ENCODE results near the gene LRP5.
A peak's percentile ranks its signal among the peaks of the same experiment; 100 is the strongest.
"Not testable (repeated sequence)": the region's sequence is repeated elsewhere in the genome, so short reads cannot be mapped to it uniquely, and the experiment has no call there.

LRP5 gene

GRCh38 chr11:68386331-68386978 lies 74.1 kb downstream of the LRP5 start:
- Histone ChIP-seq H3K4me1 (ENCODE audit: control insufficient read depth in 1 of 2, insufficient read depth in 2 of 2, low read length in 2 of 2) (peaks cover 10 to 12% of the 10 kb centered on the region in 2 donors), H3K27me3 (ENCODE audit: control insufficient read depth in 1 of 2, insufficient read depth in 2 of 2, low read length in 2 of 2) (no peaks in the 10 kb centered on the region), H3K27ac (ENCODE audit: low read depth, low read length) (no peak overlapping the region), H3K9me3 (ENCODE audit: control insufficient read depth in 1 of 2, low read length in 2 of 2) (no peaks in the 10 kb centered on the region), H3K36me3 (ENCODE audit: control insufficient read depth in 1 of 2, insufficient read depth in 2 of 2, low read length in 2 of 2) (peaks cover 10 to 57% of the 10 kb centered on the region in 2 donors), H3K4me3 (ENCODE audit: low read depth in 1 of 2, low read length in 2 of 2) (no peak overlapping the region), H3K9ac (ENCODE audit: low read depth in 1 of 2, low read length in 2 of 2) (no peak overlapping the region)

- H3K4me3 ChIP-seq (ENCODE audit: low read depth in 1 of 2, low read length in 2 of 2), result no peak overlapping the region
- no peak overlapping the region for H3K9ac ChIP-seq (ENCODE audit: low read depth in 1 of 2, low read length in 2 of 2)
- H3K4me1 ChIP-seq (ENCODE audit: control insufficient read depth in 1 of 2, insufficient read depth in 2 of 2, low read length in 2 of 2), result peaks cover 0 to 6% of the 10 kb centered on the region in 2 donors
- H3K27me3 ChIP-seq (ENCODE audit: control insufficient read depth in 1 of 2, insufficient read depth in 2 of 2, low read length in 2 of 2), result no peaks in the 10 kb centered on the region
- H3K36me3 ChIP-seq (ENCODE audit: control insufficient read depth in 1 of 2, insufficient read depth in 2 of 2, low read length in 2 of 2), result peaks cover 11 to 68% of the 10 kb centered on the region in 2 donors
- H3K9me3 ChIP-seq (ENCODE audit: control insufficient read depth in 1 of 2, low read length in 2 of 2), result no peaks in the 10 kb centered on the region
- H3K27ac ChIP-seq (ENCODE audit: low read depth, low read length), result no peak overlapping the region
Observed at GRCh38 chr11:68387840-68388239, 75.4 kb downstream of the LRP5 start.

- H3K27ac ChIP-seq (ENCODE audit: low read depth, low read length), result no peak overlapping the region
- no peaks in the 10 kb centered on the region for H3K27me3 ChIP-seq (ENCODE audit: control insufficient read depth in 1 of 2, insufficient read depth in 2 of 2, low read length in 2 of 2)
- H3K9ac ChIP-seq (ENCODE audit: low read depth in 1 of 2, low read length in 2 of 2), result no peak overlapping the region
- peaks cover 0 to 5% of the 10 kb centered on the region in 2 donors for H3K4me1 ChIP-seq (ENCODE audit: control insufficient read depth in 1 of 2, insufficient read depth in 2 of 2, low read length in 2 of 2)
- H3K4me3 ChIP-seq (ENCODE audit: low read depth in 1 of 2, low read length in 2 of 2), result no peak overlapping the region
- H3K9me3 ChIP-seq (ENCODE audit: control insufficient read depth in 1 of 2, low read length in 2 of 2), result no peaks in the 10 kb centered on the region
- peaks cover 11 to 70% of the 10 kb centered on the region in 2 donors for H3K36me3 ChIP-seq (ENCODE audit: control insufficient read depth in 1 of 2, insufficient read depth in 2 of 2, low read length in 2 of 2)
Observed at GRCh38 chr11:68388595-68389198, 76.3 kb downstream of the LRP5 start.

- H3K27me3 ChIP-seq (ENCODE audit: control insufficient read depth in 1 of 2, insufficient read depth in 2 of 2, low read length in 2 of 2), result no peaks in the 10 kb centered on the region
- H3K9me3 ChIP-seq (ENCODE audit: control insufficient read depth in 1 of 2, low read length in 2 of 2), result no peaks in the 10 kb centered on the region
- H3K4me1 ChIP-seq (ENCODE audit: control insufficient read depth in 1 of 2, insufficient read depth in 2 of 2, low read length in 2 of 2), result no peaks in the 10 kb centered on the region
- H3K27ac ChIP-seq (ENCODE audit: low read depth, low read length), result no peak overlapping the region
- H3K9ac ChIP-seq (ENCODE audit: low read depth in 1 of 2, low read length in 2 of 2), result no peak overlapping the region
- no peak overlapping the region for H3K4me3 ChIP-seq (ENCODE audit: low read depth in 1 of 2, low read length in 2 of 2)
- H3K36me3 ChIP-seq (ENCODE audit: control insufficient read depth in 1 of 2, insufficient read depth in 2 of 2, low read length in 2 of 2), result peaks cover 16 to 70% of the 10 kb centered on the region in 2 donors
Observed at GRCh38 chr11:68390315-68390714, 77.9 kb downstream of the LRP5 start.

GRCh38 chr11:68392822-68393221 lies 80.4 kb downstream of the LRP5 start:
- Histone ChIP-seq H3K4me1 (ENCODE audit: control insufficient read depth in 1 of 2, insufficient read depth in 2 of 2, low read length in 2 of 2) (no peaks in the 10 kb centered on the region), H3K9me3 (ENCODE audit: control insufficient read depth in 1 of 2, low read length in 2 of 2) (no peaks in the 10 kb centered on the region), H3K27ac (ENCODE audit: low read depth, low read length) (no peak overlapping the region), H3K36me3 (ENCODE audit: control insufficient read depth in 1 of 2, insufficient read depth in 2 of 2, low read length in 2 of 2) (peaks cover 19 to 71% of the 10 kb centered on the region in 2 donors), H3K27me3 (ENCODE audit: control insufficient read depth in 1 of 2, insufficient read depth in 2 of 2, low read length in 2 of 2) (no peaks in the 10 kb centered on the region), H3K9ac (ENCODE audit: low read depth in 1 of 2, low read length in 2 of 2) (no peak overlapping the region), H3K4me3 (ENCODE audit: low read depth in 1 of 2, low read length in 2 of 2) (no peak overlapping the region)

GRCh38 chr11:68396516-68396915 lies 84.1 kb downstream of the LRP5 start:
- Histone ChIP-seq H3K9me3 (ENCODE audit: control insufficient read depth in 1 of 2, low read length in 2 of 2) (no peaks in the 10 kb centered on the region), H3K36me3 (ENCODE audit: control insufficient read depth in 1 of 2, insufficient read depth in 2 of 2, low read length in 2 of 2) (peaks cover 8 to 39% of the 10 kb centered on the region in 2 donors), H3K9ac (ENCODE audit: low read depth in 1 of 2, low read length in 2 of 2) (no peak overlapping the region), H3K4me1 (ENCODE audit: control insufficient read depth in 1 of 2, insufficient read depth in 2 of 2, low read length in 2 of 2) (peaks cover 22% of the 10 kb centered on the region in 2 donors), H3K27me3 (ENCODE audit: control insufficient read depth in 1 of 2, insufficient read depth in 2 of 2, low read length in 2 of 2) (no peaks in the 10 kb centered on the region), H3K4me3 (ENCODE audit: low read depth in 1 of 2, low read length in 2 of 2) (no peak overlapping the region), H3K27ac (ENCODE audit: low read depth, low read length) (no peak overlapping the region)

GRCh38 chr11:68397256-68397655 lies 84.9 kb downstream of the LRP5 start:
- H3K4me3 ChIP-seq (ENCODE audit: low read depth in 1 of 2, low read length in 2 of 2), result no peak overlapping the region
- H3K36me3 ChIP-seq (ENCODE audit: control insufficient read depth in 1 of 2, insufficient read depth in 2 of 2, low read length in 2 of 2), result peaks cover 12 to 41% of the 10 kb centered on the region in 2 donors
- peaks cover 23 to 25% of the 10 kb centered on the region in 2 donors for H3K4me1 ChIP-seq (ENCODE audit: control insufficient read depth in 1 of 2, insufficient read depth in 2 of 2, low read length in 2 of 2)
- no peaks in the 10 kb centered on the region for H3K9me3 ChIP-seq (ENCODE audit: control insufficient read depth in 1 of 2, low read length in 2 of 2)
- H3K27me3 ChIP-seq (ENCODE audit: control insufficient read depth in 1 of 2, insufficient read depth in 2 of 2, low read length in 2 of 2), result no peaks in the 10 kb centered on the region
- H3K9ac ChIP-seq (ENCODE audit: low read depth in 1 of 2, low read length in 2 of 2), result no peak overlapping the region
- H3K27ac ChIP-seq (ENCODE audit: low read depth, low read length), result no peak overlapping the region

- no peak overlapping the region for H3K9ac ChIP-seq (ENCODE audit: low read depth in 1 of 2, low read length in 2 of 2)
Observed at GRCh38 chr11:68398995-68399851, 86.8 kb downstream of the LRP5 start.

GRCh38 chr11:68399916-68400315 lies 87.5 kb downstream of the LRP5 start:
- no peak overlapping the region for H3K4me3 ChIP-seq (ENCODE audit: low read depth in 1 of 2, low read length in 2 of 2)
- peak overlapping the region; percentile 58 for H3K27ac ChIP-seq (ENCODE audit: low read depth, low read length)
- H3K4me1 ChIP-seq (ENCODE audit: control insufficient read depth in 1 of 2, insufficient read depth in 2 of 2, low read length in 2 of 2), result peaks cover 23 to 25% of the 10 kb centered on the region in 2 donors
- no peaks in the 10 kb centered on the region for H3K9me3 ChIP-seq (ENCODE audit: control insufficient read depth in 1 of 2, low read length in 2 of 2)
- peaks cover 14 to 47% of the 10 kb centered on the region in 2 donors for H3K36me3 ChIP-seq (ENCODE audit: control insufficient read depth in 1 of 2, insufficient read depth in 2 of 2, low read length in 2 of 2)
- no peaks in the 10 kb centered on the region for H3K27me3 ChIP-seq (ENCODE audit: control insufficient read depth in 1 of 2, insufficient read depth in 2 of 2, low read length in 2 of 2)
- no peak overlapping the region for H3K9ac ChIP-seq (ENCODE audit: low read depth in 1 of 2, low read length in 2 of 2)

More at GRCh38 chr11:68398995-68399851, 86.8 kb downstream of the LRP5 start:
- Histone ChIP-seq H3K4me1 (ENCODE audit: control insufficient read depth in 1 of 2, insufficient read depth in 2 of 2, low read length in 2 of 2) (peaks cover 23 to 25% of the 10 kb centered on the region in 2 donors), H3K27me3 (ENCODE audit: control insufficient read depth in 1 of 2, insufficient read depth in 2 of 2, low read length in 2 of 2) (no peaks in the 10 kb centered on the region), H3K36me3 (ENCODE audit: control insufficient read depth in 1 of 2, insufficient read depth in 2 of 2, low read length in 2 of 2) (peaks cover 12 to 45% of the 10 kb centered on the region in 2 donors), H3K9me3 (ENCODE audit: control insufficient read depth in 1 of 2, low read length in 2 of 2) (no peaks in the 10 kb centered on the region), H3K4me3 (ENCODE audit: low read depth in 1 of 2, low read length in 2 of 2) (no peak overlapping the region), H3K27ac (ENCODE audit: low read depth, low read length) (peak overlapping the region; percentile 58)

GRCh38 chr11:68400584-68400983 lies 88.2 kb downstream of the LRP5 start:
- not testable (repeated sequence) for H3K9me3 ChIP-seq (ENCODE audit: control insufficient read depth in 1 of 2, low read length in 2 of 2); H3K27me3 ChIP-seq (ENCODE audit: control insufficient read depth in 1 of 2, insufficient read depth in 2 of 2, low read length in 2 of 2); H3K4me3 ChIP-seq (ENCODE audit: low read depth in 1 of 2, low read length in 2 of 2); H3K9ac ChIP-seq (ENCODE audit: low read depth in 1 of 2, low read length in 2 of 2)
- H3K27ac ChIP-seq (ENCODE audit: low read depth, low read length), result peak overlapping the region; percentile 32
- peaks cover 23 to 25% of the 10 kb centered on the region in 2 donors for H3K4me1 ChIP-seq (ENCODE audit: control insufficient read depth in 1 of 2, insufficient read depth in 2 of 2, low read length in 2 of 2)
- H3K36me3 ChIP-seq (ENCODE audit: control insufficient read depth in 1 of 2, insufficient read depth in 2 of 2, low read length in 2 of 2), result peaks cover 14 to 51% of the 10 kb centered on the region in 2 donors

Data from duodenal mucosa (tissue), 2 donors.